ENCODE data around the gene LRR1. TPM values are rescaled to one million over a fixed set of nuclear protein-coding genes. Genes with fewer than 3 reads are reported as not detected.

LRR1 gene
- total RNA-seq, 2 donors from 2014 or later, result 7.0 to 8.4 TPM

DNA sequence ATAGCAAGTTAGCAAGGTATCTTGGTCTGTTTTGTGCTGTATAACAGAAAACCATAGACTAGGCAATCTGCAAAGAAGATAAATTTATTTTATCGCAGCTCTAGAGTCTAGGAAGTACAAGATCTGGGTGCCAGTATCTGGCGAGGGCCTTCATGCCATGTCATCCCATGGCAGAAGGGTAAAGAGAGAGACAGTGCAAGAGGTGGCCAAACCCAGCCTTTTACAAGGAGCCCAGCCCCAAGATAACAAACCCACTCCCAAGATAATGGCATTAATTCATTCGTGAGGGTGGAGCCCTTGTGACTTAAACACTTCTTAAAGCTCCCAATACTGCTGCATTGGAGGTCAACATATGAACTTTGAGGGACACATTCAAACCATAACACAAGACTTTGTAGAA, 29.5 kb upstream of the LRR1 start:
- Histone ChIP-seq H3K9me3 (no peaks in the 10 kb centered on the region), H3K27me3 (replicated peaks; ENCODE audit: insufficient read depth) (no peaks in the 10 kb centered on the region), H3K36me3 (no peaks in the 10 kb centered on the region), H3K27ac (no peak overlapping the region), H3K4me1 (replicated peaks) (no peaks in the 10 kb centered on the region), H3K4me3 (no peak overlapping the region)
- DNase-seq (ENCODE audit: low spot score), result no peak
- intact Hi-C loops (cut with DNase I), result no loop called here
- TF ChIP-seq POLR2AphosphoS5 (IDR thresholded peaks at IDR 0.05) (no peak), POLR2A (IDR thresholded peaks at IDR 0.05) (no peak)
- TF ChIP-seq, protein P1, sequence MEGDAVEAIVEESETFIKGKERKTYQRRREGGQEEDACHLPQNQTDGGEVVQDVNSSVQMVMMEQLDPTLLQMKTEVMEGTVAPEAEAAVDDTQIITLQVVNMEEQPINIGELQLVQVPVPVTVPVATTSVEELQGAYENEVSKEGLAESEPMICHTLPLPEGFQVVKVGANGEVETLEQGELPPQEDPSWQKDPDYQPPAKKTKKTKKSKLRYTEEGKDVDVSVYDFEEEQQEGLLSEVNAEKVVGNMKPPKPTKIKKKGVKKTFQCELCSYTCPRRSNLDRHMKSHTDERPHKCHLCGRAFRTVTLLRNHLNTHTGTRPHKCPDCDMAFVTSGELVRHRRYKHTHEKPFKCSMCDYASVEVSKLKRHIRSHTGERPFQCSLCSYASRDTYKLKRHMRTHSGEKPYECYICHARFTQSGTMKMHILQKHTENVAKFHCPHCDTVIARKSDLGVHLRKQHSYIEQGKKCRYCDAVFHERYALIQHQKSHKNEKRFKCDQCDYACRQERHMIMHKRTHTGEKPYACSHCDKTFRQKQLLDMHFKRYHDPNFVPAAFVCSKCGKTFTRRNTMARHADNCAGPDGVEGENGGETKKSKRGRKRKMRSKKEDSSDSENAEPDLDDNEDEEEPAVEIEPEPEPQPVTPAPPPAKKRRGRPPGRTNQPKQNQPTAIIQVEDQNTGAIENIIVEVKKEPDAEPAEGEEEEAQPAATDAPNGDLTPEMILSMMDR (IDR thresholded peaks at IDR 0.05), result no peak
- WGBS, result 87% methylated on average over 3 of the region's 3 CpGs

DNA sequence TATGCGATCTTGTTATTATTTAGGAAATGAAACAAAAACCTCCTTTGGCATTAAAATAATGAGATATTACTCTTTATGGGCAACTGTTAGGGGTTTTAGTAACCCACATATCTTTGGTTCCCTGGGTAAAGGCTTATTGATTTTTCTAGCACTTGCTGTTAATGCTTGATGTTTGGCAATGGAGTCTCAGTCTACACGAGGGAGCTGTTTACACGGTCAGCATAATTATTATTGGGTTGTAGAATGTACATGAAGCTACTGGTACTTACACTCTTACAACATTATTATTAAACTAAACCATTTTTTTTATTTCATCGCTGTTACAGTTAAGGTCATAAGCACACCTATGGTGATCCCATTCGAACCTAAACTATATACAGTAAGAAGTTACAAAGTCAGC, 24.7 kb upstream of the LRR1 start:
- TF ChIP-seq, protein P1 (IDR thresholded peaks at IDR 0.05), result no peak
- TF ChIP-seq POLR2AphosphoS5 (IDR thresholded peaks at IDR 0.05), result no peak
- no peak for TF ChIP-seq POLR2A (IDR thresholded peaks at IDR 0.05)
- no peaks in the 10 kb centered on the region for H3K4me1 ChIP-seq (replicated peaks)
- DNase-seq (ENCODE audit: low spot score), result no peak
- peaks cover 0 to 7% of the 10 kb centered on the region in 2 donors for H3K36me3 ChIP-seq
- H3K27ac ChIP-seq, result no peak overlapping the region
- no peaks in the 10 kb centered on the region for H3K27me3 ChIP-seq (replicated peaks; ENCODE audit: insufficient read depth)
- H3K9me3 ChIP-seq, result no peaks in the 10 kb centered on the region
- 73% methylated on average over 5 of the region's 5 CpGs for WGBS
- intact Hi-C loops (cut with DNase I), result no loop called here
- H3K4me3 ChIP-seq, result no peak overlapping the region

DNA sequence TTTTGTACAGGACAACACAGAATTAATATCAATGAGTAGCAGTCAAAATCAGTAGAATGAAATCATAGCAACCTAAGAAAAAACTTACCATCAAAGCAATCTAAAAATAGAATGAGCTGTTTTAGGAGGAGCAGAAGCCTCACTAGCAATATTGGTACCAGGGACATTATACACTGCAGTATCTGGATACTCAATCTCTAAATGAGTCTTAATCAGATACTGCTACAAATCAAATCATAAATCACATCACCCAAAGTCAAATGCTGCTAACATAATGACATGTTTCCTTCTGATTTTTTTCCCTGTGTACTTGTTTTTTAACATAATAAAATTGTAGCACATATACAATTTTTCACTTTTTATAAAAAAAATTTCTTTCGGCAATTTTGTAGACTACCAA, 20.6 kb upstream of the LRR1 start:
- no peaks in the 10 kb centered on the region for H3K27me3 ChIP-seq (replicated peaks; ENCODE audit: insufficient read depth)
- peaks cover 0 to 7% of the 10 kb centered on the region in 2 donors for H3K36me3 ChIP-seq
- no peak for DNase-seq (ENCODE audit: low spot score)
- intact Hi-C loops (cut with DNase I), result no loop called here
- H3K9me3 ChIP-seq, result no peaks in the 10 kb centered on the region
- H3K4me3 ChIP-seq, result no peak overlapping the region
- TF ChIP-seq POLR2A (IDR thresholded peaks at IDR 0.05), result no peak
- TF ChIP-seq, protein P1 (IDR thresholded peaks at IDR 0.05), result no peak
- TF ChIP-seq POLR2AphosphoS5 (IDR thresholded peaks at IDR 0.05), result no peak
- H3K27ac ChIP-seq, result no peak overlapping the region
- no peaks in the 10 kb centered on the region for H3K4me1 ChIP-seq (replicated peaks)
- 94% methylated on average over 1 of the region's 1 CpG for WGBS

DNA sequence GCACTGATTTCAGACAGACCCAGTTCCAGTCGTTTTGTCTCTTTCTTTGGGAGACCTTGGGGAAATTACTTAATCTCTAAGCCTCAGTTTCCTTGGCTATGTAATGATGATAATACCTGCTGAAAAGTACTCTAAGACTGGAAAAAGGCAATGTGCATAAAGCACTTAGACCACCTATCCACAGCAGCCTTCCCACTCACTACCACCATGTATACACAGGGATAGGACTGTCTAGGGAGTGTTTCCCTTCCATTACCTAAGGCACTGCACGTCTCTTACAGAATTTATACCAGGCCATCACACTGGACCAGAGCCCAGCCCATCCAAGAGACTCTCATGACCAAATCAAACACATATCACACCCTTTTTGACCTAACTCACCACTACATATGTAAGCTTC, 18.9 kb upstream of the LRR1 start:
- Histone ChIP-seq H3K27me3 (replicated peaks; ENCODE audit: insufficient read depth) (no peaks in the 10 kb centered on the region), H3K36me3 (peaks cover 0 to 16% of the 10 kb centered on the region in 2 donors), H3K4me3 (no peak overlapping the region), H3K27ac (no peak overlapping the region), H3K4me1 (replicated peaks) (no peaks in the 10 kb centered on the region), H3K9me3 (no peaks in the 10 kb centered on the region)
- 80% methylated on average over 2 of the region's 2 CpGs for WGBS
- no peak for DNase-seq (ENCODE audit: low spot score)
- no peak for TF ChIP-seq POLR2AphosphoS5 (IDR thresholded peaks at IDR 0.05)
- intact Hi-C loops (cut with DNase I), result no loop called here

DNA sequence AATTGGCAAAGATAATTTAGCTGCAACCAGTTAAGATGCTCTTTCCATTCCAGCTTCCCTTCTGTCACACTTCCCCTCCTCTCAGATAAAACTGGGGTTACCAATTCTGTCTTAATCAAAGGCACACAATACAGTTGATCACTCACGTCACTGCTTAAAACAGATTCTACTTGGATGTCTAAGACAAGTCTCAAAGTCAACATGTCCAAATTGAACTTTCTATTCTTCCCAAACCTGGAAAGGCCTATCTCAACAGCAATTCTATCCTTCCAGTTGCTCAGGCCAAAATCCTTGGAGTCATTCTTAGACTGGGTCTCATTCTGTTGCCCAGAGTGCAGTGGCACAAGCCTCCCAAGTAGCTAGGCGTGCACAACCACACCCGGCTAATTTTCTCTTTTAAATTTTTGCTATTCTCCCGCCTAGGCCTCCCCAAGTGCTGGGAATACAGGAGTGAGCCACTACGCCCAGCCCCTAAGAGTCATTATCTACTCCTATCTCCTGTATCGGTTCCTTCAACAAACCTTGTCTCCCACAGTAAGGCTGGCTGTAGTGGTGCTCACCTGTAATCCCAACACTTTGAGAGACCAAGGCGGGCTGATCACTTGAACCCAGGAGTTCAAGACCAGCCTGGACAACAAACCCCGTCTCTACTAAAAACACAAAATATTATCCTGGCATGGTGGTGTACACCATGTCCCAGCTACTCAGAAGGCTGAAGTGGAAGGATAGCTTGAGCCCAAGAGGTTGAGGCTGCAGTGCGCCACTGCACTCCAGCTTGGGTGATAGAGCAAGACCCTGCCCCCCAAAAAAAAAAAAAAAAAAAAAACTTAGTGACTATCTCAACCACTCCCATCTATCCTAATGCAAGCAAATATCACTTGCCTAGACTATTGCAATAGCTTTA, 17.3 kb upstream of the LRR1 start:
- WGBS, result 76% methylated on average over 9 of the region's 9 CpGs
- TF ChIP-seq, protein P1 (IDR thresholded peaks at IDR 0.05), result no peak
- TF ChIP-seq POLR2A (IDR thresholded peaks at IDR 0.05) (no peak), POLR2AphosphoS5 (IDR thresholded peaks at IDR 0.05) (no peak)
- no peak overlapping the region for H3K4me3 ChIP-seq
- intact Hi-C loops (cut with DNase I), result no loop called here
- no peaks in the 10 kb centered on the region for H3K4me1 ChIP-seq (replicated peaks)
- peaks cover 0 to 16% of the 10 kb centered on the region in 2 donors for H3K36me3 ChIP-seq
- no peak overlapping the region for H3K27ac ChIP-seq
- no peaks in the 10 kb centered on the region for H3K9me3 ChIP-seq
- DNase-seq (ENCODE audit: low spot score), result no peak
- H3K27me3 ChIP-seq (replicated peaks; ENCODE audit: insufficient read depth), result no peaks in the 10 kb centered on the region
